Measurements from ENCODE around the gene GRM1.

The GRM1 gene

DNA sequence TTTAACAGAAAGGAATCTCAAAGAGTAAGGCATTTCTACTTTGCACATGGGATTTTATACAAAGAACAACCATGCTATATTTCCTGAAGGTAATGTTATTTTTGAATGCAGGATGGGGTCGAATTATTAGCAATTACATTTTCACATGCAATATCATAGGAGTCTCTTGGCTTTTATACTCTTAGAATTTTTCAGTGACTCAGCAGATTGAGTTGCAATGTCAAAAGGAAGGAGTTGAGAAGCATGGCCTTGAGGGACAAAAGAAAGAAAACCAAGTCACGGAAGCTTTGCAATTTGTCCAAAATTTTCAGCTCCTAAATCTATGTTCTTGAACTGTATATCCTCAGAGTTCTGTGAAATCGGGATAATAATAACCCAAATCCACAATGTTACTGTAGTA is 181.1 kb downstream of the GRM1 start:
- DNase-seq (ENCODE audit: insufficient read length, low spot score): no peak
- FAIRE-seq: no peak
- TF ChIP-seq, protein P1, sequence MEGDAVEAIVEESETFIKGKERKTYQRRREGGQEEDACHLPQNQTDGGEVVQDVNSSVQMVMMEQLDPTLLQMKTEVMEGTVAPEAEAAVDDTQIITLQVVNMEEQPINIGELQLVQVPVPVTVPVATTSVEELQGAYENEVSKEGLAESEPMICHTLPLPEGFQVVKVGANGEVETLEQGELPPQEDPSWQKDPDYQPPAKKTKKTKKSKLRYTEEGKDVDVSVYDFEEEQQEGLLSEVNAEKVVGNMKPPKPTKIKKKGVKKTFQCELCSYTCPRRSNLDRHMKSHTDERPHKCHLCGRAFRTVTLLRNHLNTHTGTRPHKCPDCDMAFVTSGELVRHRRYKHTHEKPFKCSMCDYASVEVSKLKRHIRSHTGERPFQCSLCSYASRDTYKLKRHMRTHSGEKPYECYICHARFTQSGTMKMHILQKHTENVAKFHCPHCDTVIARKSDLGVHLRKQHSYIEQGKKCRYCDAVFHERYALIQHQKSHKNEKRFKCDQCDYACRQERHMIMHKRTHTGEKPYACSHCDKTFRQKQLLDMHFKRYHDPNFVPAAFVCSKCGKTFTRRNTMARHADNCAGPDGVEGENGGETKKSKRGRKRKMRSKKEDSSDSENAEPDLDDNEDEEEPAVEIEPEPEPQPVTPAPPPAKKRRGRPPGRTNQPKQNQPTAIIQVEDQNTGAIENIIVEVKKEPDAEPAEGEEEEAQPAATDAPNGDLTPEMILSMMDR (IDR thresholded peaks at IDR 0.05; ENCODE audit: insufficient read depth, missing control alignments): no peak

DNA sequence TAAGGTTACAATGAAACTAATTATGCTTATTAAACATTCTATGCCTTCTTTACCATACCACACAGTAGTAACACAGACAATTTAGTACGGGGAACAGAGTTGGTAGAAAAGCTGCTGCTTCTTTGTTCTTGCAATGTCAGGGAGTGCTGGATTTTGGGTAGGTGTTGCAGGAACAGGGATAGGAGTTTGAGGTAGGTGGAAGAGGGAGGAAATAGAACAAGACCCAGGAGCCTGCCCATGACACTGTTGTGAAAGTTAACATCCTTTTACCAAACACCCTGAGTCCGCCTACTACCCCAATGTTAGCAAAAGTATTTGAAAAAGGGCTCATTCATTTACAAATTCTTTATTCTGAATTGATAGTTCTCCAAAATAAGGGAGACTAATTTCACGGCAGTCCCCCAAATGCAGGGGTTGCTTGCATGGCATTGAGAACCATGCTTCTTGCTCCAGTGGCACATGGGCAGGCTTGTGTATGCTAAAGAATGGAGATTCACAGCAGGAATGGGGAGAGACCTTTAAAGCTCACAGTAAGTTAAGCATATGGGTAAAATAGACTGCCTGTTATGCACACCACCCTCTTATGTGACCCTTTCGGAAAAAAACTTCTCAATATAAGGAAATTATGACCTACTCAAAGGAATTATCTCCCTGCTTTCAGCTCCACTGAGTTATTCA is 181.7 kb downstream of the GRM1 start:
- no peak for FAIRE-seq
- TF ChIP-seq, protein P1 (IDR thresholded peaks at IDR 0.05; ENCODE audit: insufficient read depth, missing control alignments): no peak
- DNase-seq (ENCODE audit: insufficient read length, low spot score): no peak

DNA sequence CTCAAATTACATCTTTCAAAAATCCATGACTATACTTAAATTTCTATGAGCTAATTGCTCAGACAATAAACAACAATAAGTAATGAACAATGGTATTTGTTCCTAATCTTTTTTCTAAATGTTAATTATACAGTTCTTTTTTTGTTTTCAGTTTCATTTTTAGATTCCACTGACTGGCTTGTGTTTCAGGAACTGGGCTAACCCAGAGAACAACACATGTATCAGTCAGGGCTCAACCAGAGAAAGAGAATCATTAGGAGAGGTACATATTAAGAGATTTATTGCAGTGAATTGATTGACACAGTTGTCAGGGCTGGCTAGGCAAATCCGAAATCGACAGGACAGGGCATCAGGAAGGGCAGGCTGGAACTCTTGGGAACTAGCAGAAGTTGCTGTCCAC is 182.8 kb downstream of the GRM1 start:
- DNase-seq (ENCODE audit: insufficient read length, low spot score) (no peak), FAIRE-seq (no peak)
- TF ChIP-seq, protein P1 (IDR thresholded peaks at IDR 0.05; ENCODE audit: insufficient read depth, missing control alignments): no peak

DNA sequence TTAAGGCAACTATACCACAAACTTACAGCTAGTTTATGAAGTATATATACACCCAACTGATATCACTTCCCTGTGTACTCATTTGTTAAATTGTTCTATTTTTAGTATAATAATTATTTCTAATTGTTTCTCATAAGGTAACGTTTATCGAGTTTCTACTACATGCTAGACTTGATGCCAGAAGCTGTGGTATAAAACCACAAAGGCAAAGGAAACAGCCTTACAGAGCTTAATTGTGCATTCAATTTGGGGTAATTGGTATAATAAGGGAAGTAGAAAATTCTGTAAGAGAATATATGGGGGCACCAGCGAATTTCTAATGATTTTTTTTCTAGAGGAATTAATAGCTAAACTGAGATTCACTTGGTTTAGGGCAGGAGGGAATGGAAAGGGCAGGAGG is 183.9 kb downstream of the GRM1 start:
- TF ChIP-seq, protein P1 (IDR thresholded peaks at IDR 0.05; ENCODE audit: insufficient read depth, missing control alignments): no peak
- no peak for FAIRE-seq

DNA sequence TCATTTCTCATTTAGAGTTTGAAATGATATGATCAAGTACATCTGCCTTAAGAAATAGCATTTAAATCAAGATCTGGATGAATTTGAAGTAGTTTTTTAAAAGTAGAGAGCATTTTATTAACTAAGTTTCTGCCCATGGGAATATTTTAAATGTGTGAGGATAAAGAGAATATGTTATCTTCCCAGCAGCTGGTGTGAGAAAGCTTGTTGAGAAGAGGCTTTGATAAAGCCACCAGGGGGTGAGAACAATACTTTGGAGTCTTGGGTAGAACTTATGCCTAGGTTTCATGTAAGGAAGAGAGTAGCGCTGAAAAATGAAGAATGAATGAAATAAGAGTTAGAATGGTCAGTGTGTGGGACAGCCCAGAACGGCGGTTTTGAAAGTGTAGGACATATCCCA is 190.2 kb downstream of the GRM1 start:
- DNase-seq (ENCODE audit: insufficient read length, low spot score) (no peak), FAIRE-seq (no peak)
- TF ChIP-seq, protein P1 (IDR thresholded peaks at IDR 0.05; ENCODE audit: insufficient read depth, missing control alignments): no peak

More for the DNA sequence above, 183.9 kb downstream of the GRM1 start:
- no peak for DNase-seq (ENCODE audit: insufficient read length, low spot score)

DNA sequence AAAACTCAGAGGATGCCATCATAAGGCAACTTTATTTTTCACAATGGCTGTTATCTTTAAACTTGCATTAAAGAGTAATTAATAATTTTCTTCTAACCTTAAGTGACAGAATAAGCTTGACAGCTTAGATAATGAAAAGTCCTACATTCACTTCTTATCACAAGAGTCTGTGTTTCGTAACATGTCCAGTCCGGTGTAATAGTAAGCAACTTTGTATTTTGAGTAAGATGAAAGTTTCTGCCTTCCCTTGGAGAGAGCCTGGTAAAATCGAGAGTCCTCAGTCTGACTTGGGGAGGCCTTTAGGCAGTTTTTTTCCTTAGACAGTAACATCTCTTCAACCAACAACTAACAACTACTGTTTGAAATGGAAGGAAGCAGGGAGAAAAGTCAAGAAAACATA is 195.6 kb downstream of the GRM1 start:
- TF ChIP-seq, protein P1 (IDR thresholded peaks at IDR 0.05; ENCODE audit: insufficient read depth, missing control alignments): no peak
- DNase-seq (ENCODE audit: insufficient read length, low spot score) (no peak), FAIRE-seq (no peak)

DNA sequence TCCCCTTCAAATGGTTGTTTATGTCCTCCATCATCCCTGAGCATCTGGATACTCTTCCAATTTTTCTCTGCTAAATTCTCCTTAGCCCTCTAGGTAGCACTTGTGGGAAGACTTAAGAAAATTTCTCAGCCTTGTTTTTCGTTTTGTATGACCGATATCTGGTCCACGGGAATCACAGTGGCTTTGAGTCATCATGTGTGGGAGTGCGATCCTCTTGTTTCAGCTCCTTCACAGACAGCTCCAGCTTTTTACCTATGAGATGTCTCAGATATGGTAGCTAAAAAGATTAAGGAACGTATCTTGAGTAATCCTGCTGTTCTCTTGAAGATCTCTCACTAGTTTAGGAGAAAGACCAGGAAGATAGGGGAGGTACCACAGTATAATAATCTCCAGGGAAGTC is 196.1 kb downstream of the GRM1 start:
- FAIRE-seq: no peak
- no peak for DNase-seq (ENCODE audit: insufficient read length, low spot score)
- TF ChIP-seq, protein P1 (IDR thresholded peaks at IDR 0.05; ENCODE audit: insufficient read depth, missing control alignments): no peak

Data from D721Med (cell line).